GM18861 (cell line): ENCODE results near the gene RAB14.

ENCODE experiments used
- ATAC-seq: cut with Tn5 transposase; IDR thresholded peaks from one replicate; pipeline ENCODE4 v1.9.1; 2021; ENCODE audit not compliant: unreplicated experiment

RAB14 gene

DNA sequence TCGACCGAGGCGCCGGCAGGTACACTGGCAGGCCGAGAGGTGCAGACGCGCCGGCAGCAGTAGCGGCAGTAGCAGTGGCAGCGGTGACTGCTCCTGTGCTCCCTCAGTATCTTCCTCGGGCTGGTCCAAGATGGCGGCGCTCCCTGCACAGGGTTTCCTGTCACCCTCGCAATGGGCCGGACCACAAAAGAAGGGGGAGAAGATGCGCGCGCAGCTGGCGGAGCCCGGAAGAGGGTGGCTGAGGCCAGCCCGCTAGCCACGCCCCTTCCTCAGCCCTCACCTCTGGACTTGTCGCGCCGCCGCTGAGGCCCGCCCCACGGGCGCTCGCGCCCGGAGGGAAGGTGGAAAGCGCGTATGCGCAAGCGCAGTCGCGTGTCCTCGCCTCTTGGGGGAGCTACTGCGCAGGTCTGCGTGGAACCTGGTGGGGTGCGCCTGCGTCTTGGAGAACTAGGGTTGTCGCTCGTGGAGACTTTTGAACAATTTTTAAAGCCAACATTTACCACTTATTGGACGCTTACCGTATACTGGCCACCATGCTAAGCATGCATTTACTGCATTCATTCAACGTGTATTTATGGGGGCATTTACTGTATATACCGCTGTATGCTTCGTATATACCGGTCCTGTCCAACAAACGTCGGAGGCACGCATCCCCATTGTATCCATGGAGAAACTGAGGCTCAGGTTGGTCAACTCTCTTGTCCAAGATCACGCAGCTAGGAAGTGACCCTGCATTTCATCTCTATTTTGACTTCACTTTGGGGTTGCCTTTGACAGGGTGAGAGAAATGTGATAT is at the start of gene RAB14:
Gene RAB14, minus strand, starts transcription at position 132 of the 796 bp plus-strand sequence. CDS start 8,457 bp downstream, outside the sequence.
- peak; percentile 75 for ATAC-seq

DNA sequence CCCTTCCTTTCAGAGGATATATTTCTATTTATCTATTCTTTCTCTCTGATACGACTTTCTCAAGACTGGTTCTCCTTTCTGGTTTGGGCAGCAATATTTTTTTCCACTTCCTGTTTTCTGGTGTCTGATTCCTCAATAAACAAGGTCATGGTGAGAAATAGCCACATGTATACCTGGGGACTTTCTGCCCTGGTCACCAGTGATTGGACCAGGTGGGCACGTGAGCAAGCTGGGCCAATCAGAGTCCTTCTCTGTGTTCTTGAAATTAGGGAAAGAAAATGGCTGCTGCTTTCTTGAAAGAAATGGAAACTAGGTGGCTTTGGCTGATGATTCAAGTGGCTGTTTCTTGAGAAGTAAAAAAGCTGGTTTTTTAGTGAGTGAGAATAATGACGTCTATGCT is 47.9 kb upstream of the RAB14 start:
- ATAC-seq = no peak

DNA sequence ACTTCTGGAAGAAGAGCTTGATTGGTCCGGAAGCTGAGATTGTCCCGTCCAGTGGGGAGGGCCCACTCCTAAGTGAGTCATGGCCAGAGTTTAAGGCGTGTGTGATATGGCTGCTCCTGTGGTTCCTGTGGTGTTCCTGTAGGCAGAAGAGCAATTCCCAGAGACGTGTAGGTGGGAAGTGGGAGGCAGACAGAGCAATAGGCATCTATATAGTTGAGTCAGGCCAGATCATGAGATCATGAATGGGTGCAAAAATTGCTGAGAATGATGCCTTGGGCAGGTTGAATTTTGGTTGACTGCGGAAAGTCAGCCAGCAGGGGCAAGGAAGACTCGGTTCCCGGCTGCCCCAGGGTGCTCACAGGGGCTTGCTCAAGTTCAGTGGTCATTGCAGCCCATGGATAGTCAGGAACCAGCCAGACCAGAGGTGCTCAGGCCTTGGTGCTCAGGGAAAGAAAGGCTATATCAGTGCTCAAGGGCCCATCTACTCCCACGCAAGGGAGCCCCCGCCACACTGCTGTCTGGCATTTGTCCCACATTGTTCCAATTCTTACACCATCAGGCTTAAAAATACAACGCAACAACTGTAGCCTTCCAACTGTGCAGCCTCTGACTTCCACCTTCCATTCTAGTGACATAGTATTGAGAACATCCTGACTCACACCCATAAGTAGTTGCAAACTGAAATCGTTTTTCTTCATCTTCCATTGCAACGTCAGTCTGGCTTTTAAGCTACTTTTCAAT is 45.3 kb upstream of the RAB14 start:
- ATAC-seq = no peak

DNA sequence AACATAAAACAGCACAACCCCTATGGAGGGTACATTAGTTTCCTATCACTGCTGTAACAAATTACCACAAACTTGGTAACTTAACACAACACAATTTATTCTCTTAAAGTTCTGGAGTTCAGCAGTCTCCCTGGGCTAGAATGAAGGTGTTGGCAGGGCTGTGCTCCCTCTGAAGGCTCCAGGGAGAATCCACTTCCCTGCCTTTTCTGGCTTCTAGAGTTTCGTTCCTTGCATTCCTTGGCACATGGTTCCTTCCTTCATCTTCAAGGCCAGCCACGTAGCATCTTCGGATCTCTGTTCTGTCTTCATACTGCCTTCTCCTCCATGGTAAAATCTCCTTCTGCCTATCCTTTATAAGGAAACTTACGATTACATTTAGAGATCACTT is 41.3 kb upstream of the RAB14 start:
- ATAC-seq = no peak

DNA sequence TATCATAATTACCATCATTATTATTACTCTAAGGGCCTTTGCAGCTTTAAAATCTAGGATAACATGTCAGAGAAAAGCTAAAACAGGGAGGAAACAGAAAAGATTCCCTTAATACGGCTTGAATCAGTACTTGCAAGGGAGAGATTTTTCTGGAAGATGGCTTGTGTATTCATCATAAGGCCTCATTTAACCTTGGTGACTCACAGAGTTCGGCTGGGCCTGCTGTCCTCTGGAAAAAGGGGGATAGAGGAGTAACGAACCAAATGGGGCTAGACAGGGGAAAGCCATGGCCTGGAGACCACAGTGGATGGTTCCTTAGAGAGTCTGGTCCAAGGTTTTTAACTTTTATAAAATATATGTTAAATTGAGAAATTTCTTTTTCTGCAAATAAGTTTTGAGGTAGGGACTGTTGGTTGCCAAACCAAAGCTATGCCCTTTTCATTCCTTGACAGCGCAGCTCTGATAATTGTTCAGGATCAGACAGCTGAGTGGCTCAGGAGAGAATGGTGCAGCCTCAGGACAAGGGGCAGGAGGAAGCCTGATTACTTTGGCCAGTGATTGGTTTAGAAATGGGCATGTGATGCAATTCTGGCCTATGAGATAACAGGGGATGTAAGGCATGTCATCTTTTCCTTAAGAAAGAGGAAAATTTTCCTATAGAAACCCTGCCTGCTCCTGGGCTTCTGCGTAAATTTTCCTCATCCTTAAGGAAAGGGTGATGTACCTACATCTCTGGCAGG is 40.7 kb upstream of the RAB14 start:
- ATAC-seq = no peak

DNA sequence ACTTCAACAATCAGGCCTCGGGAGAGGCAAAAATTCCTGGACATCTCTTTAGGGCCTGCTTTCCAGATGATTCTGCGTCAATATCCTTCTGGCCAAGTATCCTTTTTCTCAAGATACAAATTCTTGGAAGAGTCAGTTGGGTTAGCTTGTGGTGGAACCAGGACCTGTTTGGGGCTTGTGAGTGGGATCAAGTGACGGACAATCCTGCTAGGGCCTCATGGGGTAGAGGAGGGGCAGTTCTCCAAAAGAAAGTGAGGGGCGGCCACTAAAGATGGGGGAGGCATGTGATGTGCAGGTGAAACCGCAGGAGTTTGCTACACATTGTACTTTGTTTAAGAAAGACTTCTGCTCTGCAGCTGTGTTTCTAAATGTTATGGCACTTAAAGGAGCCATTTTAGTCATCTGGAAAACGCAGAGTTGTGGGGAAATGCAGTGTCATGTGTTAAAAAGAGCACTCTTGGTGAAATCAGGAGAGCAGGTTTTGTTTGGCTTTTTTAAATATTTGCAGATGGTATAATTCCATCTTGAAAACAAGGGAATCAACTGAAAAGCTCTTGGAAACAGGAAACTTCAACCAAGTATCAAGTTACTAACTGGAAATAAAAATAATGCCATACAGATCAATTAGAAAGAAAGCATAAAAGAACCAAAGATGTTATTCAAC is 38.9 kb upstream of the RAB14 start:
- ATAC-seq = no peak

DNA sequence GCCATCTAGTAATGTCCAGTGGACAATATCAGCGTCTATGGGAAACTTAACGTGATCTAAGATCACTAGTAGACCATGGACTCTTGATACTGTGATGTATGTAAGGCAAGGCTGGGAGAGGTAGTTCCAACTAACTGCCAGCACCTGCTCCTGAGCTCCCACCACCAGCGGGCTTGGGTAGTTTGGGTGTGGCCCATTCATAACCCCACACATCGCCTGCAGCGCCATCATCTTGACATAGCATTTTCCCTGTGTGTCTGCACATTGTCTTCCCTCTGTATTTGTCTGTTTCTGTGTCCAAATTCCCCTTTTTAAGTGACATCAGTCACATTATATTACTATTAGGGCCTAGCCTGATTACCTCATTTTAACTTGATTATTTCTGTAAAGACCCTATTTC is 38.2 kb upstream of the RAB14 start:
- no peak for ATAC-seq

DNA sequence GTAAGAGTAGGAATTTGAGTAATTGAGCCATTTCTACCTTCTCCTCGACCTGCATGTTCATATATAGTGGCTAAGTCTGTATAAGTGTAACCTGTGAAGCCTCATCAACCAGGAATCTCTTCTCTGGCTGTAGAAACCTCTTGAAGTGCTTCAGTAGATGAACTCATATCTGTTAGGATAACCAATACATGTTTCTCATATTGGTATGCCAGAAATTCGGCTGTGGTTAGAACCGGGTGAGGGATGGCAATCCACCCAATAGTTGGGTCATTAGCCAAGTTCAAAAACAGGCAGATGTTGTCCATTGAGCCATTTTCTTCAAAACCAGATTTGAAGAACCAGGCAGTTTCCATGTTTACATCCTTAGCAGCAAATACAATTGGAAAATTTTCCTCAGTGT is 37.4 kb upstream of the RAB14 start:
- ATAC-seq = no peak

DNA sequence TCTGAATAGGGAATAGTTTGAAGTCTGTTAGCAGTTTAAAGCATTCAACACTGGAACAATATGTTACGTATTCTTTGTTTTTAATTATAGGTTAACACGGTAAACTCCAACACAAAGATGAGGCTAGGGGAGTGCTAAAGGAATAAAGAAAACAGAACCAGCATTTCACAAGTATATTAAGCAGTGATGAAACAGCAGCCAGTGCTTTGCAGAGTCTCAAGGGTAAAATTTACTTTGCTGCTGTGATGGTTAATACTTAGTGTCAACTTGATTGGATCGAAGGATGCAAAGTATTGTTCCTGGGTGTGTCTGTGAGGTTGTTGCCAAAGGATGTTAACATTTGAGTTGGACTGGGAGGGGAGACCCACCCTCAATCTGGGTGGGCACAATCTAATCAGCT is 36.2 kb upstream of the RAB14 start:
- no peak for ATAC-seq

DNA sequence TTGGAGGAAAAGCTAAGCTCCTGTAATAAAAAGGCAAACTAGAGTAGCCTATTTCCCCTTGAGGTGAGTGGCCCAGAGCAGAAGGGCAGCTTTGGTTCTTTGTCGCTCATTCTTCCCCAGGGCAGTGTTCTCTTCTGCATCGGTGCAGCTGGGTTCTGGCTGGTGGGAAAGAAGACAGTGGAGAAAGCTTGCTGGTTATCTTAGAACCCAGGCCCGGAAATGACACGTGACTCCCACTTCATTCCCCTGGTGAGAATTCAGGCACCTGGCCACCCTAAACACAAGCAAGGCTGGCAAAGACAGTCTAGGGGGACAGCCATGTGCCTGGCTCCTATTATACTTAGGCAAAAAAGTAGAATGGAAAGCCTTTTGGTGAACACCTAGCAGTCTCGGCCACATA is 33.8 kb upstream of the RAB14 start:
- ATAC-seq = no peak

DNA sequence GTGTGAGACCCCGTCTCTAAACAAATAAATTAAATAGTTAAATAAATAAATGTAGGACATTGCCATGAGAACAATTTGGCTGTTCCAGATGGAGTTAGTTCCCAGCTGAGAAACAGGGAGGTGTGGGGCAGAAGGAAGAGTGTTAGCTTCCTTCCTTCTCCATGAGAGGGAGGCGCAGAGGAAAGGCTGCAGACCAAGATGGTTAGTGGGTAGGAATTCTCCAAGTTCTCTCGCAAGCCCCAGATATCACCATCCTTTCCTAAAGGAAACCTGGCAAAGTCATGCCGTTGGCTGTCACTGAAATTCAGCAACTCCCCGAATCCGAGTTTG is 33.1 kb upstream of the RAB14 start:
- no peak for ATAC-seq

DNA sequence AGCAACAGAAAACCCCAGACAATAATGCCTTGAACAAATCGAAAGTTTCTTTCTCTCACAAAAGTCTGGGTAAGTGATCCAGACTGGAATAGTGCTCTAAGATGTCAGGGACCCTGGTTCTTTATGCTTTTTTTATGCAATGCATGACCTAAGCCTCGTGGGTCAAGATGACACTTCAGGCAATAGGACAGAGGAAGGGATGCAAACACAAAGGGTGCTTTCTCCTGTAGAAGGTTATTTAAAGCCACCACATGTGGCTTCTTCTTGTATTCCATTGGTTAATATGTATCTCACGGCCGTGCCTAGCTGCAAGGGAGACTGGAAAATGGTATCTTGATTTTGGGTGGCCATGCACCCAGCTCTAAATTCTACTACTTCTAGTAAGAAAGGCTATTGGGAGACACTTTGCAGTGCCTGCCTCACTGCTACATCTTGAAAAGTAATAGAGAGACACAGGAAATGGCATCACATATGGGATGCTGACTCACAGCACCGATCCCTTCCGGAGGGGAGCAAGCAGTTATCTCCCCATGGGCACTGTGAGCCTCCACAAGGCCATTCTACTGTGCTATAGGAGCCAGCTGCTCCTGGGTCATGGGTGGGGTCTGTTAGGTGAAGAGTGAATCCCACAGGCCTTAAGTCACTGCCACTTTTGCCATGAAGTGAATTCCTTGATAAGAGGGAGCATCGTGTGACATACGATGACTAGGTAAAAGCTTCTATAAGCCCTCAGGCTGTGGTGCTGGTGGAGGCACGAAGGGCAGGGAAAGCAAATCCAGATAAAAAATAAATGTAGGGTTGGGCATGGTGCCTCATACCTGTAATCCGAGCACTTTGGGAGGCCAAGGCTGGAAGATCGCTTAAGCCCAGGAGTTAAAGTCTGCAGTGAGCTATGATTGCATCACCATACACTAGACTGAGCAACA is 32.5 kb upstream of the RAB14 start:
- no peak for ATAC-seq

DNA sequence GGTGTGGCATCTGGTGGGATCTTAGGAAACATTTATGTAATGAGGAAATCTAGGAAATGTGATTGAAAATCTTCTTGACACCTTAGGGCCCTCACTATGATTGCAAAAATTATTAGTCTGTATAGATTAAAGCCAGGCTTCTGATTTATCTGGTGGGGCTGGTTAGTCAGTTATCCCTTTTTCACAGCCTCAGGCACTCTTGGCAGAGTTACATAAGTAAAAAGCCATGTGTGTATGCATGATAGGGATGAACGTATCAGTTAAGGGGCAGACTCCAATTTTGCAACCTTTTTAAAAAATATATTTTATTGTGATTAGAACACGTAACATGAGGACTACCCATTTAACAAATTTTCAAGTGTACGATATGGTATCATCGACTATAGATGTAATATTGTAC is 30.6 kb upstream of the RAB14 start:
- no peak for ATAC-seq

DNA sequence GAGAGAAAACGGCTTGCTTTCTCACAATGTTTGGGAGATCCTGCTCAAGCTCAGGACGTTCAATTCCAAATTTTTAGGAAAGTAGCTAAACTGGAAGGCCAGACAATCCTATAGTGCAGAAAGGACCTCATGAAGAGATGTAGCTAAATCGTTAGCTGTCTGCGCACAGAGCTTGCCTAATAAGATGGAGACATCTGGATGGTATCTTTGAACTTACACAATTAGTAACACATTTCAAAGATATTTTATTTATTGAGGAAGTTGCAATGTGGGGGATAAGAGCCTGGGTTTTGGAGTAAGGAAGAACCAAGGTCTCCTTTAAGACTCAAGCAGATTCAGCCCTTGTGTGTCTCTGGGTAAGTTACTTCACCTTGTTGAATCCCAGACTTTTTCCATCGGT is 28.6 kb upstream of the RAB14 start:
- ATAC-seq = no peak

DNA sequence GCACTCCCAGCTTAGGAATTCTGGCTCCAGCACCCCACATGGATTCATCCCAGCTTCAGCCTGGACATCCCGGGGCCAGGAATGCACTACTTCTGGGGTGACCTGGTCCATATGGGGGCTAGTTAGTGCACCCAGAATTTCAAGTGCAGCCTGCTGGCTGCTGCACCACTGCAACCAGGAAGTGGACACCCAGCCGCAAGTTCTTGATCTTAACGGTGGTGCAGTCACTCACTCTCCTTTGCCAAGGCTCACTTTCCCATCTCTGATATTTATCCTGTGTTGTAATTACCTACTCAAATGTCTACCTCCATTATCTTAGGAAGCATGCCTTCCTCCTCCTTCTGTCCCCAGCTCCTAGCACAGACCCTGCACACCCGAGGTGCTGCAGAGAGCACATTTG is 26.2 kb upstream of the RAB14 start:
- no peak for ATAC-seq

DNA sequence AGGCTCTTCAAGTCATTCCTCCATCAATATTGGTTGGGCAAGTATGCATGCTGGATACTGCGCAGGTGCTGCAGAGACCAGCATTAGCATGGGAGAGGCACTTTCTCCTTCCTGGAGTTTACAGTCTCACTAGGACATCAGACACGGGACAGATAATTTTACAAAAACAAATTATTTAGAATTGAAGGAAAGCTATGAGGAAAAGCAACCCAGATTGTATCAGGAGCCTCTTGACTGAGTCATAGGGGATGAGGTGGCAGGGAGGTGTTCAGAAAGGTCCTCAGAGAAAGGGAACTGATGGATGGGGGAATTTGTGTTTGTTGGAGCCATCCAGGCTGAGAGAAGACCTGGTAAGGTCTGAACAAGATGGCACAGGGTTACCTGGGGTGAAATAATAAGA is 24.5 kb upstream of the RAB14 start:
- no peak for ATAC-seq

DNA sequence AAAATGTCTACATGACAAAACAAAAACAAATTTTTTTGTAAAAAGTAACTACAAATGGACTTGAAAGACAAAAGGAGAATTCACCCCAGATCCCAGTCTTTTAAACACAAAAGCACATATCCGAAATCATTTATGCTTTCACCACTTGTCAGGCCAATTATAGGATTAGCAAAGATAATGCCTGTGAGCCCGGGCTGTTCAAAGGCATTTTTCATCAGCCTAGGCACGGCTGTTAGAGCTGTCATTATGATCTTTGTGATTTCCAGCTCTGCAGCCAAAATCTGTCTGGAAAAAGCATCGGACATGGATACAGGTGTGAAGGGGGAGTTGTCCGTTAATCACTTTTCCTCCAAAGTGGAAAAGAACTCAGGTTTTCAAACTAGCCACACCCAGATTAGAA is 23.6 kb upstream of the RAB14 start:
- ATAC-seq = no peak

DNA sequence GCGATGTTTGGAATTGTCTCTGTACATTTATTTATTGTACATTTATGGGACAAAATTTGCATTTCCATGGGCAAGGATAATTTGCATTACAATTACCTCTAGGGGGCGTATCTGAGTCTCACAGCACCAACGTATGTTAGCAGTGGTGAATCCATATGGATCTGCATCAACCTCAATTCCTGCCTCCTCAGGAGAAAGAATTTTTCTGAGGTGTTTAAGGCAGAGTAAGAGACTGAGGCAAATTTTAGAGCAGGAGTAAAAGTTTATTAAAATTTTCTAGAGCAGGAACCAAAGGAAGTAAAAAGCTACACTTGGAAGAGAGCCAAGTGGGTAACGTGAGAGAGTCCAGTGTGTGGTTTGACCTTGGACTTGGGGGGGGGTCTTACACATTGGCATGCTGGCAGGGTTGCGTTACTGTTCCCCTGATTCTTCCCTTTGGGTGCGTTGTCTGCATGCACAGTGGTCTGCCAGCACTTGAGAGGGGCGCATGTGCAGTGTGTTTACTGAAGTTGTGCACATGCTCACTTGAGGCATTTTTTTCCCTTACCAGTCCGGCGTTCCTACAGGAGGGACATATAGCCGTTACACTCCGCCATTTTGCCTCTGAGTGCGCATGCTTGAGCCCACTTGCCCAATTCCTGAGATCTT is 21.0 kb upstream of the RAB14 start:
- ATAC-seq = no peak

DNA sequence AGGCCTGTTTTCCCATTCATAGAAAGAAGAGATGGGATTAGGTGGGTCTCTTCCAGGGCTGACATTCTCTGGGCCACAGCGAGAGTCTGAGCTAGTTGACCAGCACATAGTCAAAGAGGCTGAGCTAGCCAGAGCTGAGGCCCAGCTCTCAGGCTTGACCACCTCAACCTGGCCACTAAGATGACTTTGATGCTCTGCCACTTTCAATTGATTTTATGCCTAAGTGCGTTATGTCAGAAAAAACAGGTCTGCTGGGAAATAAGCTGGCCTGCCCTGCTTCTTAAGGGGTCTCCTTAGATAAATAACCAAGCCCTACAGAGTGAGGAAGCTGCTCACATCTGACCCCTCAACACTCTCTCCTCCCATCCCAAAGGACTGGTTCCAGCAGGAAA is 20.0 kb upstream of the RAB14 start:
- no peak for ATAC-seq
